Brain microvascular endothelial cell (primary cell): ENCODE results near the gene SOST.

ENCODE experiments used
- DNase-seq: peaks from one replicate; pipeline ENCODE4 v3.0.0-alpha.2; 2020
- H3K27ac ChIP-seq: fragments of 250-450 bp; sonication (Bioruptor Pico); 2 replicates; pipeline ENCODE4 v1.5.1; 2020; ENCODE audit warnings: mild to moderate bottlenecking, moderate library complexity
- H3K27me3 ChIP-seq: fragments of 250-450 bp; sonication (Bioruptor Pico); replicated peaks from 2 replicates; pipeline ENCODE4 v1.5.1; 2020; ENCODE audit warnings: mild to moderate bottlenecking
- H3K36me3 ChIP-seq: fragments of 250-450 bp; sonication (Bioruptor Pico); replicated peaks from 2 replicates; pipeline ENCODE4 v1.5.1; 2020; ENCODE audit warnings: mild to moderate bottlenecking
- H3K4me3 ChIP-seq: 2 replicates; pipeline ENCODE4 v1.5.1; 2011; ENCODE audit warnings: low read depth, mild to moderate bottlenecking, control low read depth, low read length, moderate library complexity
- CTCF ChIP-seq: IDR thresholded peaks from 2 replicates; pipeline ENCODE4 v1.5.1; 2011; ENCODE audit warnings: low read depth, mild to moderate bottlenecking, moderate library complexity, low read length, control low read depth, inconsistent platforms; ENCODE audit errors: missing control alignments
- in situ Hi-C: cut with HindIII; loops from 2 replicates; pipeline ENCODE4 v1.10.0; 2017; ENCODE audit warnings: low sequenced_read_pairs, low pct_ligation_motif_present

SOST gene

GRCh38 chr17:43787728-43788127 lies 29.1 kb upstream of the SOST start:
- no peak for TF ChIP-seq CTCF
- Histone ChIP-seq H3K27ac (no peak overlapping the region), H3K27me3 (no peaks in the 10 kb centered on the region), H3K4me3 (no peak overlapping the region), H3K36me3 (no peaks in the 10 kb centered on the region)
- no peak for DNase-seq
- in situ Hi-C loops, result no loop called here

GRCh38 chr17:43784628-43785101 lies 26.1 kb upstream of the SOST start:
- in situ Hi-C loops, result no loop called here
- no peak for TF ChIP-seq CTCF
- Histone ChIP-seq H3K27me3 (no peaks in the 10 kb centered on the region), H3K4me3 (no peak overlapping the region), H3K27ac (peak overlapping the region; percentile 50), H3K36me3 (no peaks in the 10 kb centered on the region)
- peak; percentile 60 for DNase-seq

- DNase-seq, result peak; percentile 24
- Histone ChIP-seq H3K27me3 (no peaks in the 10 kb centered on the region), H3K27ac (peak overlapping the region; percentile 50), H3K36me3 (no peaks in the 10 kb centered on the region), H3K4me3 (no peak overlapping the region)
- TF ChIP-seq CTCF, result no peak
- in situ Hi-C loops, result no loop called here
These were observed 25.5 kb upstream of the SOST start for GRCh38 chr17:43784068-43784467.

GRCh38 chr17:43782913-43783680 lies 24.5 kb upstream of the SOST start:
- H3K27ac ChIP-seq, result no peak overlapping the region
- TF ChIP-seq CTCF, result no peak
- no peak for DNase-seq
- in situ Hi-C loops, result no loop called here
- H3K4me3 ChIP-seq, result no peak overlapping the region
- no peaks in the 10 kb centered on the region for H3K27me3 ChIP-seq
- no peaks in the 10 kb centered on the region for H3K36me3 ChIP-seq

- Histone ChIP-seq H3K4me3 (peak within 1 kb of the TSS; percentile 81), H3K27me3 (no peaks in the 10 kb centered on the region), H3K36me3 (peaks cover 14% of the 10 kb centered on the region), H3K27ac (no peak within 1 kb of the TSS)
- TF ChIP-seq CTCF, result no peak
- in situ Hi-C loops, result no loop called here
- DNase-seq, result no peak
These were observed 21.5 kb upstream of the SOST start, which contains the start of gene CFAP97D1 for GRCh38 chr17:43780135-43780534. Gene CFAP97D1, plus strand, starts transcription at chr17:43780435. Its CDS starts 28 bp downstream, at chr17:43780463.
